ENCODE measurements around the gene PGPEP1.

The PGPEP1 gene

DNA sequence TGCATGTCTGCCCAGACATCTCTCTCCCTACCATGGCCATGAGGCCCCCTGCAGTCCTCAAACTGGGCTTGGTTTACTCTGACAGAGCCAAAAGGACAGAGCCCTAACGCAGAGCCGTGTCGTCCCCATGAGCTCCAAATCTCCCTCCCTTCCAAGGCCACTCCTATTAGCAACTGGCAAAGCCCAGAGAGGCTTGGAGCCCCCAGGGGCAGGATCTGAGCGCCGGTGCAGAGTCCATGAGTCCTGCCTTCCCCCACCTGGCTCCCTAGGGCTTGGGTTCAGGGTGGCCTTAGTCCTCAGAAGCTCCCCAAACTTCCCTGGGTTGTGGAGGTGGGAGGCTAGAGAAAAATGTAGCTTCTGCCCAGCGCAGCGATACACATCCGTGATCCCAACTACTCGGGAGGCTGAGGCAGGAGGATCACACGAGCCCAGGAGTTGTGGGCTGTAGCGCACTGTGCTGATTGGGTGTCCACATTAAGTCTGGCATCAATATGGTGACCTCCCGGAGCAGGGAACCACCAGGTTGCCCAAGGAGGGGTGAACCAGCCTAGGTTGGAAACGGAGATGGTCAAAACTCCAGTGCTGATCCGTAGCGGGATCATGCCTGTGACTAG, 7.4 kb upstream of the PGPEP1 start:
- DNase-seq (ENCODE audit: extremely low spot score) = peak; percentile 4
- ChIA-PET CTCF (interaction anchor here (1.0 to 1.9 kb wide), 2 partner anchors 10 to 54 kb away, joined by 4 to 9 read pairs; partner anchors contain the start of gene LSM4), POLR2A (interaction anchor here (0.6 to 1.0 kb wide), 2 partner anchors 11 to 52 kb away, joined by 3 to 4 read pairs; partner anchors contain the start of gene JUND)
- no peak for TF ChIP-seq SUZ12 (IDR thresholded peaks at IDR 0.05)
- no peak for TF ChIP-seq ZNF384 (IDR thresholded peaks at IDR 0.05)
- no peak for TF ChIP-seq FOXK2 (IDR thresholded peaks at IDR 0.05)
- TF ChIP-seq L3MBTL2 (conservative IDR thresholded peaks at IDR 0.05) = no peak
- TF ChIP-seq, protein P1, sequence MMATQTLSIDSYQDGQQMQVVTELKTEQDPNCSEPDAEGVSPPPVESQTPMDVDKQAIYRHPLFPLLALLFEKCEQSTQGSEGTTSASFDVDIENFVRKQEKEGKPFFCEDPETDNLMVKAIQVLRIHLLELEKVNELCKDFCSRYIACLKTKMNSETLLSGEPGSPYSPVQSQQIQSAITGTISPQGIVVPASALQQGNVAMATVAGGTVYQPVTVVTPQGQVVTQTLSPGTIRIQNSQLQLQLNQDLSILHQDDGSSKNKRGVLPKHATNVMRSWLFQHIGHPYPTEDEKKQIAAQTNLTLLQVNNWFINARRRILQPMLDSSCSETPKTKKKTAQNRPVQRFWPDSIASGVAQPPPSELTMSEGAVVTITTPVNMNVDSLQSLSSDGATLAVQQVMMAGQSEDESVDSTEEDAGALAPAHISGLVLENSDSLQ (IDR thresholded peaks at IDR 0.05) = no peak
- TF ChIP-seq SP1 (IDR thresholded peaks at IDR 0.05) = no peak
- no peak for TF ChIP-seq FOXA1 (IDR thresholded peaks at IDR 0.05)
- TF ChIP-seq NFRKB (IDR thresholded peaks at IDR 0.05) = no peak
- TF ChIP-seq LEF1 (IDR thresholded peaks at IDR 0.05; ENCODE audit: borderline replicate concordance) = no peak
- TF ChIP-seq FOXM1 (IDR thresholded peaks at IDR 0.05; ENCODE audit: borderline replicate concordance) = no peak

DNA sequence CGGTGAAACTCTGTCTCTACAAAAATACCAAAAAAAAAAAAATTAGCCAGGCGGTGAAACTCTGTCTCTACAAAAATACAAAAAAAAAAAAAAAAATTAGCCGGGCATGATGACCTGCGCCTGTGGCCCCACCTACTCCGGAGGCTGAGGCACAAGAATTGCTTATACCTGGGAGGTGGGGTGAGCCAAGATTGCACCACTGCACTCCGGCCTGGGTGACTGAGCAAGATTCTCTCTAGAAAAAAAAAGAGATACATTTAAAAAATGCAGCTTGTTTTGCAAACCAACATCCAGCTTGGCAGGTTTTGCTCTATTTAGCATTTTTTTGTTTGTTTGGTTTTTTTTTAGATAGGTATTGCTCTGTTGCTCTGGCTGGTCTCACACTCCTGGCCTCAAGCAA, 6.7 kb upstream of the PGPEP1 start:
- TF ChIP-seq FOXK2 (IDR thresholded peaks at IDR 0.05) (no peak), LEF1 (IDR thresholded peaks at IDR 0.05; ENCODE audit: borderline replicate concordance) (no peak), ARNT (IDR thresholded peaks at IDR 0.05) (no peak), FOXA1 (IDR thresholded peaks at IDR 0.05) (no peak), ELF4 (IDR thresholded peaks at IDR 0.05) (no peak)
- ChIA-PET POLR2A (interaction anchor here (1.1 kb wide), 1 partner anchor 52 kb away, joined by 3 read pairs; the partner anchor contains the start of gene JUND), CTCF (interaction anchor here (1.9 kb wide), 1 partner anchor 55 kb away, joined by 9 read pairs; no protein-coding TSS in a partner anchor)
- DNase-seq (ENCODE audit: extremely low spot score) = no peak

DNA sequence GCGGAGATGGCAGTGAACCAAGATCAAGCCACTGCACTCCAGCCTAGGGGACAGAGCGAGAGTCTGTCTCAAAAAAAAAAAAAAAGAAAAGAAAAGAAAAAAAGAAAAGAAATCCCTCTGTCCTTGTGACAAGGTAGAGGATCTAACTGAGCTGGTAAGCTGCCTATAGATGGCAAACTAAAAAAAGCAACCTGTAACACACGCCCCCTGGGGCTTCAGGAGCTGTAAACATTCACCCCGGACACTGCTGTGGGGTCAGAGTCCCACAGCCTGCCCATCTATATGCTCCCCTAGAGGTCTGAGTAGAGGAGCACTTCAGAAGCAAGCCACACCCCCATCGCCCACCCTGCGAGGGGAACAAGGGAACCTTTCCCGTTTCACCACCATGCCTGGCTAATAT, 4.3 kb upstream of the PGPEP1 start:
- TF ChIP-seq BHLHE40 (IDR thresholded peaks at IDR 0.05; ENCODE audit: borderline replicate concordance) (no peak), L3MBTL2 (conservative IDR thresholded peaks at IDR 0.05) (no peak), SUZ12 (IDR thresholded peaks at IDR 0.05) (no peak), FOXK2 (IDR thresholded peaks at IDR 0.05) (no peak), TARDBP (IDR thresholded peaks at IDR 0.05) (no peak), FOXM1 (IDR thresholded peaks at IDR 0.05; ENCODE audit: borderline replicate concordance) (no peak), SP1 (IDR thresholded peaks at IDR 0.05) (no peak), ZNF384 (IDR thresholded peaks at IDR 0.05) (no peak), HDGF (IDR thresholded peaks at IDR 0.05; ENCODE audit: borderline replicate concordance) (no peak), ELF4 (IDR thresholded peaks at IDR 0.05) (no peak), CTBP1 (IDR thresholded peaks at IDR 0.05; ENCODE audit: borderline replicate concordance) (no peak), NFRKB (IDR thresholded peaks at IDR 0.05) (no peak), ARNT (IDR thresholded peaks at IDR 0.05) (no peak), LEF1 (IDR thresholded peaks at IDR 0.05; ENCODE audit: borderline replicate concordance) (no peak), FOXA1 (IDR thresholded peaks at IDR 0.05) (no peak)
- TF ChIP-seq, protein P1 (IDR thresholded peaks at IDR 0.05) = no peak
- POLR2A ChIA-PET = interaction anchor here (0.9 to 1.0 kb wide), 3 partner anchors 14 to 80 kb away, joined by 3 to 8 read pairs (median 4); partner anchors contain the start of genes JUND and LSM4
- DNase-seq (ENCODE audit: extremely low spot score) = no peak
- CTCF ChIA-PET = interaction anchor here (0.6 to 0.8 kb wide), 2 partner anchors 56 to 258 kb away, joined by 3 read pairs; no protein-coding TSS in a partner anchor

DNA sequence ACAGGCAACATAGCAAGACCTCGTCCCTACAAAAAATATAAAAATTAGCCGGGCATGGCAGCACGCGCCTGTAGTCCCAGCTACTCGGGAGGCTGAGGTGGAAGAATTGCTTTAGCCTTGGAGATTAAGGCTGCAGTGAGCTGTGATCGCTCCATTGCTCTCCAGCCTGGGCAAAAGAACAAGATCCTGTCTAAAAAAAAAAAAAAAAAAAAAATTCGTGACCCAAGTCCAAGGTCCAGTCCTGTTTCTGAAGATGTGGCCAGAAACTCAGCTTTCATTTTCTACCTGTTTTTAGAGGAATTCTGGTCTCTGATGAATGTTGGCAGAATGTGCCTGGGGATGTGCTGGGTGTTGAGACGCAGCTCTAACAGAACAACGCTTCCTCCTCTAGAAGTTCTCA, 1.9 kb upstream of the PGPEP1 start:
- ChIA-PET POLR2A (interaction anchor here (1.8 to 2.5 kb wide), 3 partner anchors 16 to 59 kb away, joined by 7 to 16 read pairs (median 12); partner anchors contain the start of genes JUND and LSM4), CTCF (interaction anchor here (2.2 to 3.7 kb wide), 3 partner anchors 10 to 59 kb away, joined by 7 to 21 read pairs (median 20); partner anchors contain the start of genes JUND and LSM4)
- no peak for DNase-seq (ENCODE audit: extremely low spot score)
- TF ChIP-seq ZNF384 (IDR thresholded peaks at IDR 0.05) (peak; percentile 30; the same call in 1 of the 2 replicates), LEF1 (IDR thresholded peaks at IDR 0.05; ENCODE audit: borderline replicate concordance) (no peak)

DNA sequence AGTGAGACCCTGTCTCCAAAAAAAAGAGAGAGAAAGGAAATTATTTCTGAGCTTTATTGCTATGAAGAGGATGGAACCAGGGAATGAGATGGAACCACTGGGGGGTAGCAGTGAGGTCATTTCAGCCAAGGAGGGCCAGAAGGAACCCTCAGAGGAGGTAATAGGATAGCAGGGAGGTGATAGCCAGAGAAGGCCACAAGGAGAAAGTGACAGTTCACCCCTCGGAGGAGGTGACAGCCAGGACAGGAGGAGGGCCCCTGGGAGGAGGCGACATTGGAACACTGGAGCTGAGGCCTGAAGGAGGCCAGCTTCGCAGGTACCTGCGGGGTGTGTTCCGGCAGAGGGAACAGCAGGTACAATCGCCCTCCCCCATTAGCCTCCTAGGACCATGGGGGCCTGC, 675 bp upstream of the PGPEP1 start:
- no peak for TF ChIP-seq FOXA1 (IDR thresholded peaks at IDR 0.05)
- no peak for TF ChIP-seq CTBP1 (IDR thresholded peaks at IDR 0.05; ENCODE audit: borderline replicate concordance)
- no peak for TF ChIP-seq LEF1 (IDR thresholded peaks at IDR 0.05; ENCODE audit: borderline replicate concordance)
- POLR2A ChIA-PET = interaction anchor here (1.0 to 2.5 kb wide), 5 partner anchors 11 to 136 kb away, joined by 4 to 16 read pairs (median 7); partner anchors contain the start of genes JUND, LSM4 and RAB3A
- CTCF ChIA-PET = interaction anchor here (1.0 to 3.7 kb wide), 6 partner anchors 11 to 78 kb away, joined by 3 to 21 read pairs (median 6); partner anchors contain the start of genes GDF15, JUND and LSM4
- DNase-seq (ENCODE audit: extremely low spot score) = no peak

DNA sequence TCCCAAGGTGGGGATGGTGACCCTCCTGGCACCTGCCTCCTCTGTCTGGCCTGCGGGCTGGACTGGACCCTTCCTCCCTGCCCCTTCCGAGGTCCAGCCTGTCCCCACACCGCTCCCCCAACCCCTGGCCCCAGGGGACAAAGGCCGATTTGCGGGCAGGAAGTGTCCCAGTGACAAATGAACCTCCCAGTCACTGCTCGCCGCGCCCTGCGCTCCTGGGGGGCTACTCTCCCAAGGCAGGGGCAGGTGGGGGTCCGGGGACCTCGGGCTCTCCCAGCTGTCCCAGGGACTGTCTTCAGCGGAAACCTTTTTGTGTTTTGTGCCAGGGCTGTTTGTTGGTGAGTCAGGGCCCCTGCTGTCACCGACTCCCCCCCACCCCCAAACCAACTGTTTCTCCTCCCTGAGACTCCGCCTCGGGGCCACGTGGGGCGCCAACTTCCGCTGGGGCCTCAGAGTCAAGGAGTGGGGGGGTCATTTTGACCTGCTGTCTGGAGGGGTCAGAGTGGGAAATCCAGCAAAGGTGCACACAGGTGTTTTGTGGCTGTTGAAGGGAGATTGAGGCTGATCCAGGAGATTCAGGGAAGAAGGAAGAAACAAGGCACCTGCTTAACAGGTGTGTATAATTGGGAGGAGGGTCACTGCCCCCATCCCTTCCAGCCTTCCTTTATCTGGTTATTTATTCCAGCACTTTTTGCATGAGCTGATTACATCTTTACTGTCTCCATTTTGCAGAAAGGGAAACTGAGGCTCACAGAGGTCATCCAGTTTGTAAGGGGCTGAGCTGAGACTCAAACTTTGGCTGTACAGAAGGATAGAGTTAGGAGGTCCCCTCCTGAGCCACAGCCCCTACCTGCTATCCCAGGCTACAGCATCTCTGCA, 831 bp downstream of the PGPEP1 start:
- TF ChIP-seq BHLHE40 (IDR thresholded peaks at IDR 0.05; ENCODE audit: borderline replicate concordance) (no peak), ZNF384 (IDR thresholded peaks at IDR 0.05) (no peak)
- TF ChIP-seq, protein P1 (IDR thresholded peaks at IDR 0.05) = no peak
- ChIA-PET POLR2A (interaction anchor here (1.0 to 2.5 kb wide), 4 partner anchors 13 to 60 kb away, joined by 3 to 17 read pairs (median 4); partner anchors contain the start of genes JUND and LSM4), CTCF (interaction anchor here (0.6 to 3.7 kb wide), 4 partner anchors 13 to 63 kb away, joined by 3 to 22 read pairs (median 12); no protein-coding TSS in a partner anchor)
- no peak for DNase-seq (ENCODE audit: extremely low spot score)

Measured in HEK293T (cell line).